ENCODE results near the gene NSDHL.
"Not testable (repeated sequence)": the region's sequence is repeated elsewhere in the genome, so short reads cannot be mapped to it uniquely, and the experiment has no call there.

NSDHL gene

DNA sequence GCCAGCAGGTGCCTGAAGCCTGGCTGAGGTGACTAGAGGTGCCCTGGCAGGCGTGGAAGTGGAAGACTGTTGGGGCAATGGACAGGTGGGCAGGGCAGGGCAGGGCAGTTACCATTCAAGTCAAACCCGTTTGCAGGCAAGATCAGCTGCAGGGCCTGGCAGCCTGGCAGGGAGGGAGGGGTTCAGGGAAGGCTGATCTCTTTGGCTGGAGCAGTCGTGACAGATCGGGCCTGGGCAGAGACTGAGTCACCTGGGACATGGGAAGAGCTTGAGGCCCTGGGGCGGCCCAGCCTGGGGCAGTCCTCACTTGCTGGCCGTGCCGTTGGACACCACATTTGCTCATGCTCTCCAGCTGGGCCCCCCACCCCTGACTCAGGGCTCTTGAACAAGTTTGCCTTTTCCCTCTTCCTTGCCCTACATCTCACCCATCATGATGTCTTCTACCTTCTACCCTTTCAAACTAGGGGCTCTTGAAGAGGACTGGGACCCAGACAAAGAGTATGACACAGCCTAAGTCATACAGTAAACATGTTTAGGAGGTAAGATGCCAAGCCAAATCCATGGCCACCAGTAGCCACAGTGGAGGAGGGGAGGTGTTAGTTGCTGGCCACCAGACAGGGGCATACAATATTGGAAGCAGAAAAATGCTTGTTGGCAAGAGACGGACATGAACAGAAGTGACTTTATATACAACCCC is 65.0 kb downstream of the NSDHL start:
- DNase-seq = no peak

DNA sequence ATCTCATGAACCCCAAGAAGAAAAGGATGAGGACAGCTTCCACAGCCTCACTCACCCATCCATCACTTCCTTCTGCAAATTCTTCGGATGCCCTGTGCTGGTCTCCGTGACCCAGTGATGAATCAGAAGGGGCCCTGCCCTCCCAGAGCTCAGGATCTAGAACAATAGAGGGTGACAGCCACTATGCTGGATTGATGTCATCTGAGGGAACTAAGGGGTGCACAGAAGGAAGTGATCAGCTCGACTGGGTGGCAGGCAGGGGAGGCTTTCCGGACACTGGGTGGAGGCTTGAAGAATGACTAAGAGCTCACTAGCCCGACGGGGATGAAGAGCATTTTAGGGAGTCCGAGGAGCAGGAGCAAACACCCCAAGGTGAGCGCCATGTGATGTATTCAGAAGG is 65.6 kb downstream of the NSDHL start:
- no peak for DNase-seq

- DNase-seq = no peak
These were observed 66.6 kb downstream of the NSDHL start, which contains the start of gene ZNF185 for GRCh38 chrX:152897222-152898131. Gene ZNF185 (plus strand): TSS chrX:152898067. CDS start chrX:152914490, 16,423 bp downstream.

DNA sequence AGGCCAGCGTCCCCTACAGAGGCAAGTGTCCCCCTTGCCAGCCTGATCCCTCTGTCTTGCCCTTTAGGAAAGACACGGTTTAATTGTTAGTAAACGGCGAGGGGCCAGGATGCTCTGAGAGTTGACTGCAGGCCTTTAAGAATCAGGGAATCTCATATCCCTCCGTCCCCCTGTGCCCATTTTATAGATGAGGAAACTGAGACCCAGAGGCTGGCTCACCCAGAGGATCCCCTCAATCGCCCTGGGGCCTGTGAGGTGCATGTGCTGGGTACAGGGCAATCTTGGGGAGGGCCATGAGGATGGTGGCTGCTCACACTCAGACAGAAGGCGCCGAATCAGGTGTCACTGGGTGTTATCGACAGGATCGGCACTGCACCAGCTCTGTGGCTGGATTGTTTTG is 67.6 kb downstream of the NSDHL start:
- DNase-seq = no peak

GRCh38 chrX:152899111-152899873 is 68.4 kb downstream of the NSDHL start:
- DNase-seq = no peak

DNA sequence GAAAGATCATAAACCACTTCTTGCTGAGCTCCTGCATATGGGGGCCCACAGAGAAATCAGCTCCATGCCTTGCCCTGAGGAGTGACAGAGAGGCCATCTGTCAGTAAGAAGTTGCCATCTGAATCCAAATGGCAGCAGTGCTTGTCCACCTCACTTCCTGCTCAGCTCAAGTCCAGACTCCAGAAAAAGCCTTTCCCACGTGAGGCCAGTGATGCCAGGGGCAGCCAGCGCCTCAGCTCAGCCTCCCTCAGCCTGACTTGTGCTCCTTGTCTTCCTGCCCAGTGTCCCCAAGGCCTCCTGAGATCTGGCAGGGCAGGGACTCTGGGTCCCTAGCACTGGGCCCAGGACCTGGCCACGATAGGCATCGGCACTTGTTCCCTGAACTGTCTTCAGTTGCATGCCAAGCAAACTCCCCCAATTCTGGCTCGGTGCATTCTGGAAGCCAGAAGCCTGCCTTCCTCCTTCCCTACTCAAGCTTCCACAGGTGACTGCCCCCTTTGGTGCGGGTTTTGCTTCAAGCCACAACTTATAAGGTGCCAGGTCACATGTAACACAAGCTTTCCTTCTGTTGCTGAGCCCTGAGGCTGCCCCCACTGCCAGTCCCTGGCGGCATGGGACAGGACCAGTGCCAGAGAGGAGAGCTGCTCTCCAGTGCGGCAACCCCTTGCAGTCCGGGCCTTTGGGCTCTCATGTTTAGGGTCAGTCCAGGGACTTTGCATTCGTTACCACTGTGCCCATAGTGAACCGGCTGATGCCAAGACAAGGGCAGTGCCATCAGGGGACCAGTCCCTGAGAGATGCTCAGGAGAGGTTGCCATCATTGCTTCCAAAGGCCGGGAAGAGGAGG is 69.2 kb downstream of the NSDHL start:
- DNase-seq = no peak

GRCh38 chrX:152900937-152901445 is 70.1 kb downstream of the NSDHL start:
- no peak for DNase-seq

DNA sequence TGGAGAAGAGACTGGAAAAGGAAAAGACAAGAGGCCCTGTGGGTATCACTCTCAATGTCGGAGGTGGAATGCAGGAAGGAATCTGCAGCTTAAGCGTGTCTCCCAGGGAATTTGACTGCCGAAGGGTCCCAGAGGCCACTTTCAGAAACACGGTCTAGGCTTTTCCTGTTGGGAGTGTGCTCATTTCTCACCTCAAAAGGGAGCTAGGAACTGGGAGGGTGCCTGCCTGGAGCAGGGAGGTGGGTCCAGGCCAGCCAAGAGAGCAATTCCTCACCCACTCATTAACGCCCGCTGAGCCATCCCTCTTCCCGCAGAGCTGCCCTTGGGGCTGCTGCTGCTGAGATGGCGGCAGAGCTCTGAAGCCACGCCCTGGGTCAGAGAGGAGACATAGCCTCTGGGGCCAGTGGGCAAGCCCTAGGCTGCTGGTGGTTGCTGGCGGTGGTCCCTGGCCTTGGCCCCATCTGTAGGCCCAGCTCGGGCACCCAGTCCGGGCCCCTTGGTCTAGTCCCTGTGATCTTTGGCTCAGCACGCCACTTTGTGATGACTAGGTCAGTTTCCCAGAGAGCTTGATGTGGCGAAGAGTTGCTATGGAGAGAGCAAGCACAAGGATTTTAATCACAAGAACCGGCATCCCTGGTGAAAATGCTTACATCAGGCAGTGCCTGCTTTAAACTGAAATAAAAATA is 71.1 kb downstream of the NSDHL start:
- DNase-seq = no peak

DNA sequence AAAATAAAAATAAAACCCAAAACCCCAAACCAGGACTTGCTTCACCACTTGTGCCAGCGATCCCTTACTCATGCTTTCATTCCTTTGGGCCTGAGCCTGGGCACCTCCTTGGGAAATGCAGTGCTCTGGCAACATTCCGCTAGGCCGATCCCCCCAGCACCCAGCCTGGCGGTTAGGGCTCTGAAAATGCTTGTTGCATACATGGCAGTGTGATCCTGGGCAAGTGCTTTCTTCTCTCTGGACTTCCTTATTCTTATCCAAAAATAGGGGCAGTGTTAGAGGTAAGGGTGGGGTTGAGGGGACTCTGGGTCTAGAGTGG is 71.6 kb downstream of the NSDHL start:
- DNase-seq = no peak

GRCh38 chrX:152903589-152903988 is 72.7 kb downstream of the NSDHL start:
- DNase-seq = no peak

DNA sequence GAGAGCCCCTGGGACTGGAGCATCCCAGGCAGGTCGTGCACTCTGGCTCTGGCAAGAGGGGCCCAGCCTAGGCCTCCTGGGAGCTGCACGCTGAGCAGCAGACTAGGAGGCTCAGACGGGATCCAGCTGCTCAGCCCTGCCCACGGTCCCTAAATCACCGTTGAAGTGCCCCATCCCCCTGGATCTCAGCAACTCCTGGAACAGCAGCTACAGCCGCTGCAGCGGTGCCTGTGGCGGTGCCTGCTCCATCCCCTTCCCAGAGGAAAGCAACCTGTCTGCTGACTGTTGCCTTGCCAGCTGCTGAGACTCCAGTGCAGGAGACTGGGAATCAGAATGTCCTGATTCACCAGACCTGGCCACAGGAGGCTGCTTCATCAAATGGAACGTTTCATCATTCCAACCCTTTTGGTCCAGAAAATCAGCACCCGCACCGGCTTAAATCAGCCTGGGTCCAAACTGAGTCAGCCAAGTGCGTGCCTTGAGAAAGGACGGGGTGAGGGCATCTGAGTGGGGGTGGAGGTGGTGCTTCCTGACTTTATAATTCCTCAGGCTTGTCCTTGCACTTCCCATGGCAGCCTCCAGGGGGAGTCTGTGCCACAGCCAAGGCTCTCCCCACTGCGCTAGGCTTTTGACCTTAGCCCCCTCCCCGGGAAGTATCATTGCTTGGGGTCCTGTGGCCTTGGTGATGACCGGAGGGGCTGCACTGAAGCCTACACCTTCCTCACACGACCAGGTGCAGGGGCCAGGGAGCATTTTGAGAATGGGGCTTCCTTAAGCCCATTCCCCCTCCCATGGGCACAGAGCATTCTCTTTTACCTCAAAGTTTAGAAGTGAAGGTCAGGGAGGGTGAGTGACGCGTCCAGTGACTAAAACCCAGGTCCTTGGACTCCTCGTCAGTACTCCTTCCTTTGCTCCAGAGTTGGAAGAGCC is 73.6 kb downstream of the NSDHL start:
- DNase-seq = peak; percentile 8 to 23

GRCh38 chrX:152905081-152905420 is 74.2 kb downstream of the NSDHL start:
- DNase-seq = no peak

DNA sequence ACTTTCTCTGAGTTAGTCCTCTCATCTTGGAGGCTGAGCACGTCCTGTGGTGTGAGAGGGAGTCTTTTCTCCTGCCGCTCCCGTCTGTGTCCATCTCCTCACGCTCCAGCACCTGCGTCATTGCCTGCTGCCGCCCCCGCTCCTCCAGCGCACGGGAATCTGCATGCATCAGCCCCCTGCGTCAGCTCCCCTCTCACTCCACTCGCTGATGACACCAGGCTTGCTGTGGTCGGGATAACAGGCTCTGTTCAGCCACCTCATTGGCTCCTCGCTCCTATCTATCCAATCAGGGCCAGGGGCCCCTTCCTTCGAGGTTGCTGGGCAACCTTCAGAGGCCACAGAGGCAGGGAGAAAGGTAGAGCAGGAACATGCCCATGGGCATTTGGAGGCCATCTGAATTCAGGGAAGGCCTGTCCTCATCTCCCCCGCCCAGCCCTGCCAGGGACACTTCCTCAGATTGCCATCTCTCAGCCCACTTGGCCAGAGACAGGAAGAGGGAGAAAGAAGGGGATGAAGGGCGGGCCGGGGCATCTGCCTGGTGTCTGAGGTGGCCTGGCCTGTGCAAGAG is 76.3 kb downstream of the NSDHL start:
- no peak for DNase-seq

DNA sequence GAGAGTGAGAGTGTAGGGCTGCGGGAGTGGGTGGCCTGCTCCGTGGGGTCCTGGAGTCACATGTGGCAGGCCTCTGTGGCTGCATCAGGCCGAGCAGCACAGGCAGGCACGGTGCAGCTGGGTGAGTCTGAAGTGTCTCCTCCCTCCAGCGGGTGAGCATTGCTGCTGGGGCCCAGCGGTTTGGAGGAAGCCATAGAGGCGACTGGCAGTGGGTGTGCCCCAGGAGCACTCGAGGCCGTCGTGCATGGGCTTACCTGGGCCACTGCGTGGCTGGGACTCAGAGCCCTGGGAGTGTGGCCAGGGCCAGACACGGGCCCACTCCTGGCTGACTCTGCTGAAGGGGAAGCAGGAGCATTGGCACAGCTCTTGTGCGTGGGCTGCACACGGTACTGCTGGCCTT is 77.6 kb downstream of the NSDHL start:
- no peak for DNase-seq

GRCh38 chrX:152910018-152910417 is 79.2 kb downstream of the NSDHL start:
- DNase-seq = not testable (repeated sequence)

DNA sequence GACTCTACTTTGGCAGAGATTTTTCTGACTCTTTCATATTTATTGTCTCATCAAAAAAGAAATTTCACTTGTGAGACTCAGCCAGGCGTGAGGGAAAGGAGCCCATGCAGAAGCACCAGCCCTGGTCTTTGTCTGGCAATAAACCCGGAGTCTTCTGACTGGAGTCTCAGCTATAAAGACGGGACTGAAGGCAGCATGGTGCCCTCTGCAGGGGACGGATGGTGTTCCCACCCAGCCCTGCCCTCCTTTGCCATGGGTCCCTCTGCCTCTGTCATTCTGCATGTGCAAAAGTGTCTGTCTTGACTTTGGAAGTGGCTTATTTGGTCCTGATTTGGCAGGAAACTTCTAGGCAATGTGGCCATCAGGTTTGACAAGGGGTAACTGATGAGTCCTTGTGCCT is 81.2 kb downstream of the NSDHL start:
- DNase-seq = no peak

- DNase-seq = no peak
These were observed 81.8 kb downstream of the NSDHL start for GRCh38 chrX:152912641-152913040.

- DNase-seq = no peak
These were observed 82.5 kb downstream of the NSDHL start for GRCh38 chrX:152913346-152913745.

DNA sequence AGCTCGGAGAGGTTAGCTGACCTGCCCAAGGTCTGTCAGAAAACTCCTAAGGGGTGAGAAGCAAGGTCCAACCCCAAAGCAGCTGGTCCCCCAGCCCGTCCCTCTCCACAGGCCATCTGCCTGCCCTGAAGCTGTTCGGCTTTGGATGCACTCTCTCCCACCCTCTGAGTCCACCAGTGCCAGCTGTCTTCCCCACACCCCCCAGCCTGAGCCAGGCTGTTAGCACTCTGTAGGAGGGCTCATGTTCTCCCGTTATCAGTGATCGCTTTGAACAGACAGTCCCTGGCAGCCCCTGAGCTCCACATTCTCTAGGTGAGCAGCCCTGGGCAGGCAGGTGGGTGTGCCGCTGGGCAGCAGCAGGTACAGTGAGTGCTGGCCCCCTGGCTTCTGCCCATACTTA is 83.0 kb downstream of the NSDHL start:
- no peak for DNase-seq

- DNase-seq = no peak
These were observed 84.8 kb downstream of the NSDHL start for GRCh38 chrX:152915541-152916241.
